ENCODE measurements around the gene ARHGEF2.
A peak's percentile ranks its signal among the peaks of the same experiment; 100 is the strongest.

ARHGEF2 gene

DNA sequence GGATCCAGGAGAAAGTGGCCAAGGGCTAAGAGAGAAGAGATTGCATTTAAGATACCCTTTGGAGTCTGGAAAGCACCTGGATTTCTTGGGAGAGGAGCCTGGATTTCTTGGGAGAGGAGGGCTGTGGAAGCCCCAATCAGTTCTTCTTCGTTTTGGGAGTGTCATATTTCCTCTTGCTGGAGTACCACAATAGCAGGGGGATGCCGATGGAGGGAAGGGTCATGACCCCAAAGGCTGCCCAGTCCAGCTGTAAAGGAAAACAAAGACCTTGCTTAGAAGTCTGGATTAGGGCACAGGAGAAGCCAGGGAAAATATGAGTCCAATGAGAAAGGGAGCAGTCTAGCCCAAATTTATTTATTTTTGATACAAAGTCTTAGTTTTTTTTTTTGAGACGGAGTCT is 31.1 kb upstream of the ARHGEF2 start:
- Histone ChIP-seq H3K36me3 (ENCODE audit: control insufficient read depth, insufficient read depth, low read length) (peaks cover 61% of the 10 kb centered on the region), H3K27ac (ENCODE audit: low read depth, low read length, severe bottlenecking) (peak overlapping the region; percentile 30), H3K4me3 (ENCODE audit: extremely low read depth, insufficient read depth, low read length, poor library complexity, severe bottlenecking) (no peak overlapping the region), H3K4me1 (ENCODE audit: control insufficient read depth, insufficient read depth, low read length, poor library complexity, severe bottlenecking) (no peaks in the 10 kb centered on the region), H3K9me3 (ENCODE audit: control insufficient read depth, low read length) (no peaks in the 10 kb centered on the region)
- WGBS, 2 experiments (ENCODE audit: insufficient coverage in 2 of 2) = 75 to 88% methylated on average over 2 of the region's 3 CpGs

DNA sequence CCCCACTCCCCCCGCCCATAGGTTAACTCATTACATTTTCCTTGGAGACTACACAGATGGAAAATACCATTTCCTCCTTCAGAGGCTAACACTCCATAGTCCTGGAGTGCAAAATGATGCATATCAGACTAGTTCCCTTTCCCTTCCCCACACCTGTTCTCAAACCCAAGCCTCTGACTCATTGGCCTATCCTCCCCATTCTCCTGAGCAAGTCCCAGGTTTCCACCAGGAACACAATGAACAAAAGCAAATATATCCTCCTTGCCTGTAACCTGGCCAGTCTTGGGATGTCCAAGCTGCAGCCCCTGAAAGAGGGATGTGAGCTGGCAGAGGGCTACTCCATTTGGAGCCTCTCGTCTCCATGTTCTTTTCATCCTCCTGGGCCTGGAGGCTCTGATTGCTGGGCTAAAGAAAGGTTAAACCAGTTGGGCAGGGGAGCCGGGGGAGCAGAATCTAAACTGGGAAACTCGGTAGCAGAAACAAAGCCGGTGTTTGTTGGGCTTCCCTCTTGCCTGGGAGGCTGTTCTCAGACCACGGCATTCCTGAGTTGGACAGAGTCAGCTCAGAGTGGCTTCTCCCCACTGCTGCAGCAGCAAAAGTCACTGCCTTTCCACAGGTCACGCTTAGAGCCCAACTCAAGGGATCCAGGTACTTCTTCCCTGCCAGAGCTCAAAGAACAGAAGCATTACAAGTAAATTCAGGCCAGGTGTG is 28.5 kb upstream of the ARHGEF2 start:
- Histone ChIP-seq H3K4me3 (ENCODE audit: extremely low read depth, insufficient read depth, low read length, poor library complexity, severe bottlenecking) (no peak overlapping the region), H3K27ac (ENCODE audit: low read depth, low read length, severe bottlenecking) (peak overlapping the region; percentile 62), H3K9me3 (ENCODE audit: control insufficient read depth, low read length) (no peaks in the 10 kb centered on the region), H3K36me3 (ENCODE audit: control insufficient read depth, insufficient read depth, low read length) (peaks cover 35% of the 10 kb centered on the region), H3K4me1 (ENCODE audit: control insufficient read depth, insufficient read depth, low read length, poor library complexity, severe bottlenecking) (no peaks in the 10 kb centered on the region)
- WGBS, 2 experiments (ENCODE audit: insufficient coverage in 2 of 2) = 85 to 92% methylated on average over 5 to 6 of the region's 7 CpGs

DNA sequence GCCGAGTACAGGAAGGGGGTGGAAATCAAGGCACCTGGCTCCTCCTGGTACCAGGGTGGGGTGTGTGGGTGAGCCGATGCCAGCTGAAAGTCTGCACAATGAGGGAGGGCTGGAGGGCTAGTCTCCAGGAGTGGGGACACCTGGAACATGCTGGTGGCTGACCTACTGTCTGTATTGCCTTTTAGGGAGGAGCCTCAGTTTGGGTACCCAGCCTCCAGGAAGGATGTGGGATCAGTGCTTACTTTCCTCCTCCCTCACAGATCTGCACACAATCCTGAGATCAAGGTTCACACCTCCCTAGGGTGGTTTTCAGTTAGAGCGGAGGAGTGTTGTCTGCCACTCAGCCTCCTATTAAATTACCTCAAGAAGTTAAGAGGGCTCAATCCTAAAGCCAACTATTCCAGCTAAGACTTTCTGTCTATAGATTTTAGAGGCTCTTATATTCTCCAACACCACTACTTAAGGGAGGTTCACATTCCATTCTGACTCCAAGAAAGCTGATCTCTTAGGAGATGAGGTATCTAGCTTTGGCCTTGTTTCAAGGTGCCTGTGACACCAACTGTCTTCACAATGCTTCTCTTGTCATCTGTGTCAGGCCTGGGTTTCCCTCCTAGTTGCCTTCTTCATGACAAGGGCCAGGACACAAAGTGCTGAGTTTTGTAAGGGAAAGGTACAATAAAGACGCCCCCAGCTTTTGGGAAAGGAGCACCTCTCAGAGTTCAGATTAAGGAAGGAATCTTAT is 26.7 kb upstream of the ARHGEF2 start:
- H3K9me3 ChIP-seq (ENCODE audit: control insufficient read depth, low read length) = no peaks in the 10 kb centered on the region
- no peaks in the 10 kb centered on the region for H3K4me1 ChIP-seq (ENCODE audit: control insufficient read depth, insufficient read depth, low read length, poor library complexity, severe bottlenecking)
- no peak overlapping the region for H3K4me3 ChIP-seq (ENCODE audit: extremely low read depth, insufficient read depth, low read length, poor library complexity, severe bottlenecking)
- H3K36me3 ChIP-seq (ENCODE audit: control insufficient read depth, insufficient read depth, low read length) = peaks cover 17% of the 10 kb centered on the region
- no peak overlapping the region for H3K27ac ChIP-seq (ENCODE audit: low read depth, low read length, severe bottlenecking)
- 83 to 87% methylated on average over 3 of the region's 4 CpGs for WGBS, 2 experiments (ENCODE audit: insufficient coverage in 2 of 2)

DNA sequence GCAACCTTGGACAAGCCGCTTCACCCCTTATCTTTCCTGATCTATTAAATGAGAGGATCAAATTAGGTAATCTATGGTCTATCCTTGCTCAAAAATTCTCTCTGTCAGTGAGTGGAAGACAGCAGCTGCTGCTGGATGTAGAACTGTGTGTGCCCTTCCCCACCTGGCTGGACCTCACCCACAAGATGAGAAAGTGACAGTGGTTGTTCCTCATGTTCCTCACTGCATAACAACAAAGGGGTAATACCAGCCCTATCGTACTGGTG is 25.5 kb upstream of the ARHGEF2 start:
- H3K4me1 ChIP-seq (ENCODE audit: control insufficient read depth, insufficient read depth, low read length, poor library complexity, severe bottlenecking) = no peaks in the 10 kb centered on the region
- H3K36me3 ChIP-seq (ENCODE audit: control insufficient read depth, insufficient read depth, low read length) = peaks cover 5% of the 10 kb centered on the region
- WGBS, 2 experiments (ENCODE audit: insufficient coverage in 2 of 2) = 100% methylated on average over 1 of the region's 2 CpGs; no CpG with 5 or more reads in 1 of the 2 experiments
- no peak overlapping the region for H3K4me3 ChIP-seq (ENCODE audit: extremely low read depth, insufficient read depth, low read length, poor library complexity, severe bottlenecking)
- H3K9me3 ChIP-seq (ENCODE audit: control insufficient read depth, low read length) = no peaks in the 10 kb centered on the region
- H3K27ac ChIP-seq (ENCODE audit: low read depth, low read length, severe bottlenecking) = no peak overlapping the region

DNA sequence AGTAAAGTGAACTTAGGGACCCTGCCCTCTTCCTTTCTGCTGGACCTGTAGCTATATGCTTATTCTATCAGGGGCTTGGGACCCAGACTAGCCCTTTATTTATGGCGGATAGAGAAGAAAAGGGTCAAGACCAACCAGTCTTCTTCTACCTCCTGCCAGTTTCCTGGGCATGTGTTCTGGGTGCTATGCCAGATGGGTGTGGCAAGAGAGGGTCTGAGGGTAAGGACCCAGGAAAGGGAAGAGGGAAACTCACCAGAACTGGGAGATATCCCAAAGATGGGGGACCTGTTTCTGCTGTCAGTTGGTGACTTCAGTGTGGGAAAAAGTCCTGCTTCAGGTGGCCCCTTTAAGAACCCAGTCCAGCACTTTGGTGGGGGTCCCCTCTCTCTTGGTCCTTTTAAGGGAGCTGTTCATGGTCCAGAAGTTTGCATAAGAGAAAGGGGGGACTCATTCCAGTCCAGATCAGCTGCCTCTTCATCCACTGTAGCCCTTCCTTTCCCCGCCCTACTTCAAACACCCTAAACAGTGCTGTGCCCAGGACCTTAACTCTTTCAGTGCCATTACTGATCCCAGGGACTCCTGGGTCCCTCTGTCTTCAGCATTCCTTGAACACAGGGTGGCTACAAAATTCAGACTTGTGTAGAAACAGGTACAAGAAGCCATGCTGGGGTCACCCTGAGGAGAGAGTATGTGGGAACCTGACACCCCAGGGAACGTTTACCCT is 24.0 kb upstream of the ARHGEF2 start:
- Histone ChIP-seq H3K36me3 (ENCODE audit: control insufficient read depth, insufficient read depth, low read length) (no peaks in the 10 kb centered on the region), H3K9me3 (ENCODE audit: control insufficient read depth, low read length) (no peaks in the 10 kb centered on the region), H3K4me3 (ENCODE audit: extremely low read depth, insufficient read depth, low read length, poor library complexity, severe bottlenecking) (no peak overlapping the region), H3K27ac (ENCODE audit: low read depth, low read length, severe bottlenecking) (no peak overlapping the region), H3K4me1 (ENCODE audit: control insufficient read depth, insufficient read depth, low read length, poor library complexity, severe bottlenecking) (no peaks in the 10 kb centered on the region)
- 0 to 68% methylated on average over 1 to 2 of the region's 3 CpGs for WGBS, 2 experiments (ENCODE audit: insufficient coverage in 2 of 2)

DNA sequence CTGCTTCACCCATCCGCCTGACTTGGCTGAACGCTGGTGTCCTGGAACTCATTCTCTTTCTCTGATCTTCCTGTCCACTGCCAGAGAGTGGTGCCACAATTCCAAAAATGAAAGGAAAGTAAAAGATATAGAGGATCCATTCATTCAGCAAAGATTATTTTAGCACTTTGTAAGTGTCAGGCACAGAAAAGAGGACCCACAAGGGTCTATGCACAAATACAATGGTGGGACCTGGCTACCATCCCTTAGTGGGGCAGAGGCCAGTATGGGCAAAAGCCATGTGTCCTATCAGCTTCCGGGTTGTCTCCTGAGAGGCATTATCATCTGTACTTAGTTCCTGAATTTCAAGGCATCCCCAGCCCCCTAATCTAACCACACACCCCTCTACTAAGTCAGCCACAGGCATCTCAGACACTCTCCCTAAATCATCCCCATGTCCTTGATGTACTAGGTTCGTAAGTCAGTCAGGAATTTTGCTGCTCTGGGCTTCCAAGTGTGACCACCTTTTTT is 23.4 kb upstream of the ARHGEF2 start:
- H3K4me1 ChIP-seq (ENCODE audit: control insufficient read depth, insufficient read depth, low read length, poor library complexity, severe bottlenecking) = peaks cover 4% of the 10 kb centered on the region
- no peak overlapping the region for H3K4me3 ChIP-seq (ENCODE audit: extremely low read depth, insufficient read depth, low read length, poor library complexity, severe bottlenecking)
- no peaks in the 10 kb centered on the region for H3K9me3 ChIP-seq (ENCODE audit: control insufficient read depth, low read length)
- 76 to 88% methylated on average over 1 to 3 of the region's 4 CpGs for WGBS, 2 experiments (ENCODE audit: insufficient coverage in 2 of 2)
- no peak overlapping the region for H3K27ac ChIP-seq (ENCODE audit: low read depth, low read length, severe bottlenecking)
- H3K36me3 ChIP-seq (ENCODE audit: control insufficient read depth, insufficient read depth, low read length) = no peaks in the 10 kb centered on the region

DNA sequence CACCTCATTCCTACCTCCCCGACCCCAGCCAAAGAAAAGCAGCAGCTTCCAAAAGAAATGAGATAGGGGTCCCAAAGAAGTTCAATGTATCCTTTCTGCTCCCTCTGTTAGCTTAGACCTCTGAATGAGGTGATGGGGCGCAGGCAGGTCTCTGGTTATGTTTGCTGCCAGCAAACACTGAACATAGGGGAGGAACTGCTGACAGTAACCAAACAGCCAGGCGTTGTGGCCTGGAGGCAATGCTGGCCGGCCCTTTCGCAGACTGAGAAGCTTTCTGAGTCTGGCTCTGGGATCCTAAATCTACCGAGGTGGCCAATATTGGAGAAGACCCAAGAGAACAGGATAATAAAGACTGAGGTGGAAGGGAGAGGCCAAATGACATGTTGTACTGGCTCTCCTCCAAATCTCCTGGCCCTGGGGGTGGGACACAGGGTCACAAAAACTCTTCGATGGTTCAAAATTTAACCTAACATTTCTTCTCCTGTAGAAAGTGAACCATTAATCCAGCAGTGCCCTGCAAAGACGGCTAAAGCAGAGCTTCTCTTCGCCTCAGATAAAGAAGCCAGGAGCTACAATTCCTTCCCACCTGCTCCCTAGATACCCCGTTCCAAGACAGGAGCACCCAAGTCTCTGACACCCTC is 22.8 kb upstream of the ARHGEF2 start:
- H3K4me3 ChIP-seq (ENCODE audit: extremely low read depth, insufficient read depth, low read length, poor library complexity, severe bottlenecking) = no peak overlapping the region
- no peak overlapping the region for H3K27ac ChIP-seq (ENCODE audit: low read depth, low read length, severe bottlenecking)
- WGBS, 2 experiments (ENCODE audit: insufficient coverage in 2 of 2) = 80 to 90% methylated on average over 9 to 10 of the region's 10 CpGs
- H3K36me3 ChIP-seq (ENCODE audit: control insufficient read depth, insufficient read depth, low read length) = no peaks in the 10 kb centered on the region
- peaks cover 10% of the 10 kb centered on the region for H3K4me1 ChIP-seq (ENCODE audit: control insufficient read depth, insufficient read depth, low read length, poor library complexity, severe bottlenecking)
- no peaks in the 10 kb centered on the region for H3K9me3 ChIP-seq (ENCODE audit: control insufficient read depth, low read length)

DNA sequence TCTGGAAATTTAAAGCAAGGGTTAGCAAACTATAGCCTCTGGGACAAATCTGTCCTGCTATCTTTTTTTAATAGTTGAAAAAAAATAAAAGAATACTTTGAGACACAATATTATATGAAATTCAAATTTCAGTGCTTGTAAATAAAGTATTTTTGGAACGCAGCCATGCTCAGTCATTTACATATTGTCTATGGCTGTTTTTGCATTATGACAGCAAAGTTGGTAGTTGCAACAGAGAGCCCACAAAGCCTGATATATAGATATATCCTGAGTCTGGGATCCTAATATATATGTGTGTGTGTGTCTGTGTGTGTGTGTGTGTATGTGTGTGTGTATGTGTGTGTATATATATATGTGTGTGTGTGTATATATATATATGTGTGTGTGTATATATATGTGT is 21.6 kb upstream of the ARHGEF2 start:
- Histone ChIP-seq H3K36me3 (ENCODE audit: control insufficient read depth, insufficient read depth, low read length) (no peaks in the 10 kb centered on the region), H3K9me3 (ENCODE audit: control insufficient read depth, low read length) (no peaks in the 10 kb centered on the region), H3K27ac (ENCODE audit: low read depth, low read length, severe bottlenecking) (no peak overlapping the region), H3K4me1 (ENCODE audit: control insufficient read depth, insufficient read depth, low read length, poor library complexity, severe bottlenecking) (peaks cover 15% of the 10 kb centered on the region), H3K4me3 (ENCODE audit: extremely low read depth, insufficient read depth, low read length, poor library complexity, severe bottlenecking) (no peak overlapping the region)
- 60% methylated on average over 1 of the region's 1 CpG; no CpG with 5 or more reads in 1 of the 2 experiments for WGBS, 2 experiments (ENCODE audit: insufficient coverage in 2 of 2)

DNA sequence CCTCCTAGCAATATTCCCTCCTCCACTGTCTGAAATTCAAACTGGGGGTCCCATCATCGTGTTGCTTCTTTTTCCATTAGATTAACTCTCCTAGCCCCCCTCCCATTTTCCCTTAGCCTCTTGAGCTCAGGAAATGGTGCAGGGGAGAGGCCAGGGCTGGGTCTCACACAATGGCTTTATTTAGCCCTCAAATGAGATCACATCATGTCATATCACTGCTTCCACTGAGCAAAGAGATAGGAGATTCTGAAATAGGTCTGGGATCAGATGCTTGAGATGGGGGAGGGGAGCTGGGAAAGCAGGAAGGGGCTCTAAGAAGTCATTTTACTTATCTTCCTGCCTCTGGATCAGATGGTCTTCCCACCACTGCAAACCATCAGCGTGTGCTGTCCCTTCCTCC is 17.8 kb upstream of the ARHGEF2 start:
- Histone ChIP-seq H3K36me3 (ENCODE audit: control insufficient read depth, insufficient read depth, low read length) (no peaks in the 10 kb centered on the region), H3K9me3 (ENCODE audit: control insufficient read depth, low read length) (no peaks in the 10 kb centered on the region), H3K4me1 (ENCODE audit: control insufficient read depth, insufficient read depth, low read length, poor library complexity, severe bottlenecking) (peaks cover 15% of the 10 kb centered on the region), H3K4me3 (ENCODE audit: extremely low read depth, insufficient read depth, low read length, poor library complexity, severe bottlenecking) (no peak overlapping the region), H3K27ac (ENCODE audit: low read depth, low read length, severe bottlenecking) (peak overlapping the region; percentile 51)
- 25 to 75% methylated on average over 1 of the region's 2 CpGs for WGBS, 2 experiments (ENCODE audit: insufficient coverage in 2 of 2)

DNA sequence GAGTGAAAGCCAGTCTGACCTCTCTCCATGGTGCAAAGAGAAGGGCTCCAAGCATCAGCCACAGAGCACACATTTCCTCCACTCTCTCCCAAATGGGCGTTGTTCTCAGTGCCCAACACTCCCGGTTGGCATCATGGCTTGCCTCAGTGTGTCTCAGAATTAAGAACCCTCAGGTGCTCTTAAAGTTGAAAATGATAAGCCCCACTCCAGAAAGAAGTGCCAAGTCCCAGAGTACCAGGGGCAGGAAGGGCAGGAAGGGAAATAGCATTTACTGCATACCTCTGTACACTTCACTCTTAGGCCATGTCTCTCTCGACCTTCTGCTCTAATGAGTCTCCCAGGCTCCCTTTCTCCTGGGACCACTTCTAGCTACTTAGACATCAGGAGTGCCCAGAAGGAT is 15.2 kb upstream of the ARHGEF2 start:
- Histone ChIP-seq H3K4me3 (ENCODE audit: extremely low read depth, insufficient read depth, low read length, poor library complexity, severe bottlenecking) (no peak overlapping the region), H3K4me1 (ENCODE audit: control insufficient read depth, insufficient read depth, low read length, poor library complexity, severe bottlenecking) (peaks cover 15% of the 10 kb centered on the region), H3K9me3 (ENCODE audit: control insufficient read depth, low read length) (no peaks in the 10 kb centered on the region), H3K36me3 (ENCODE audit: control insufficient read depth, insufficient read depth, low read length) (no peaks in the 10 kb centered on the region), H3K27ac (ENCODE audit: low read depth, low read length, severe bottlenecking) (no peak overlapping the region)
- 77 to 86% methylated on average over 3 of the region's 3 CpGs for WGBS, 2 experiments (ENCODE audit: insufficient coverage in 2 of 2)

Measured in mesodermal cell (in vitro differentiated cells).